ENCODE results near the gene CACFD1. TPM values are rescaled to one million over a fixed set of nuclear protein-coding genes. Genes with fewer than 3 reads are reported as not detected.

Gene CACFD1
- total RNA-seq, 2 experiments from 2014 or later: 1.3 to 1.4 TPM

GRCh38 chr9:133499132-133499891 is 39.5 kb downstream of the CACFD1 start:
- CTCF ChIA-PET: no interaction called here
- DNase-seq (no peak), ATAC-seq (no peak)
- H3K36me3 Mint-ChIP-seq (ENCODE audit: low read depth): no peaks in the 10 kb centered on the region
- no peak overlapping the region for H3K27ac Mint-ChIP-seq
- intact Hi-C loops (cut with micrococcal nuclease): no loop called here
- POLR2A ChIA-PET: no interaction called here
- no peak overlapping the region for H3K4me3 Mint-ChIP-seq
- no peaks in the 10 kb centered on the region for H3K27me3 Mint-ChIP-seq
- H3K9me3 Mint-ChIP-seq: peaks cover 12% of the 10 kb centered on the region
- no peaks in the 10 kb centered on the region for H3K4me1 Mint-ChIP-seq (ENCODE audit: low read depth)
- TF ChIP-seq CTCF (IDR thresholded peaks at IDR 0.05): no peak

GRCh38 chr9:133499892-133500270 is 40.1 kb downstream of the CACFD1 start:
- Mint-ChIP-seq H3K27ac (no peak overlapping the region), H3K4me3 (no peak overlapping the region), H3K36me3 (ENCODE audit: low read depth) (no peaks in the 10 kb centered on the region), H3K9me3 (peaks cover 12% of the 10 kb centered on the region), H3K27me3 (no peaks in the 10 kb centered on the region), H3K4me1 (ENCODE audit: low read depth) (no peaks in the 10 kb centered on the region)
- ChIA-PET POLR2A (no interaction called here), CTCF (no interaction called here)
- ATAC-seq (no peak), DNase-seq (no peak)
- no peak for TF ChIP-seq CTCF (IDR thresholded peaks at IDR 0.05)
- intact Hi-C loops (cut with micrococcal nuclease): no loop called here

- Mint-ChIP-seq H3K4me1 (ENCODE audit: low read depth) (no peaks in the 10 kb centered on the region), H3K9me3 (peaks cover 12% of the 10 kb centered on the region), H3K27ac (no peak overlapping the region), H3K27me3 (no peaks in the 10 kb centered on the region), H3K36me3 (ENCODE audit: low read depth) (no peaks in the 10 kb centered on the region), H3K4me3 (no peak overlapping the region)
- no peak for TF ChIP-seq CTCF (IDR thresholded peaks at IDR 0.05)
- CTCF ChIA-PET: no interaction called here
- intact Hi-C loops (cut with micrococcal nuclease): no loop called here
- DNase-seq (no peak), ATAC-seq (no peak)
- POLR2A ChIA-PET: no interaction called here
These were observed 42.3 kb downstream of the CACFD1 start for GRCh38 chr9:133502112-133502511.

GRCh38 chr9:133505186-133505830 is 45.5 kb downstream of the CACFD1 start:
- CTCF ChIA-PET: interaction anchor here (0.8 to 1.1 kb wide), 2 partner anchors 267 to 326 kb away, joined by 3 read pairs; no protein-coding TSS in a partner anchor
- Mint-ChIP-seq H3K27ac (no peak overlapping the region), H3K4me3 (no peak overlapping the region), H3K9me3 (peaks cover 12% of the 10 kb centered on the region), H3K27me3 (no peaks in the 10 kb centered on the region), H3K4me1 (ENCODE audit: low read depth) (peaks cover 21% of the 10 kb centered on the region), H3K36me3 (ENCODE audit: low read depth) (no peaks in the 10 kb centered on the region)
- DNase-seq (no peak), ATAC-seq (no peak)
- intact Hi-C loops (cut with micrococcal nuclease): no loop called here
- POLR2A ChIA-PET: no interaction called here
- TF ChIP-seq CTCF (IDR thresholded peaks at IDR 0.05): no peak

GRCh38 chr9:133505901-133506652 is 46.3 kb downstream of the CACFD1 start:
- POLR2A ChIA-PET: no interaction called here
- DNase-seq (no peak), ATAC-seq (no peak)
- H3K36me3 Mint-ChIP-seq (ENCODE audit: low read depth): no peaks in the 10 kb centered on the region
- intact Hi-C loops (cut with micrococcal nuclease): no loop called here
- H3K9me3 Mint-ChIP-seq: peaks cover 12% of the 10 kb centered on the region
- peaks cover 23% of the 10 kb centered on the region for H3K4me1 Mint-ChIP-seq (ENCODE audit: low read depth)
- no peak overlapping the region for H3K27ac Mint-ChIP-seq
- H3K27me3 Mint-ChIP-seq: no peaks in the 10 kb centered on the region
- CTCF ChIA-PET: interaction anchor here (0.8 to 1.1 kb wide), 2 partner anchors 267 to 326 kb away, joined by 3 read pairs; no protein-coding TSS in a partner anchor
- no peak overlapping the region for H3K4me3 Mint-ChIP-seq
- TF ChIP-seq CTCF (IDR thresholded peaks at IDR 0.05): no peak

All from activated CD8-positive, alpha-beta T cell treated with anti-CD3 and anti-CD28 coated beads for 36 hours (primary cell).